Tibial nerve (tissue), 4 donors: ENCODE data around the gene GABRD. TPM values are rescaled to one million over a fixed set of nuclear protein-coding genes. Genes with fewer than 3 reads are reported as not detected.
A peak's percentile ranks its signal among the peaks of the same experiment; 100 is the strongest.

Experiments
- DNase-seq, 2 donors: peaks; one replicate each; pipeline ENCODE4 v3.0.0-alpha.2; 2019; ENCODE audit warnings: low spot score in 2 of 2
- H3K27ac ChIP-seq, 4 donors: fragments of 200-600 bp; sonication (generic) in 3 of 4; one replicate each; pipeline ENCODE4 v1.5.1; 2017 to 2019; ENCODE audit warnings: mild to moderate bottlenecking in 1 of 4
- H3K27me3 ChIP-seq, 2 donors: fragments of 200-600 bp; sonication (generic) in 1 of 2; one replicate each; pipeline versions ENCODE4 v1.5.1 to v1.6.0; 2017 to 2019
- H3K36me3 ChIP-seq, 3 donors: fragments of 200-600 bp; sonication (generic); one replicate each; pipeline ENCODE4 v1.5.1; 2018 to 2019
- H3K4me1 ChIP-seq, 4 donors: fragments of 200-600 bp; sonication (generic) in 3 of 4; one replicate each; pipeline ENCODE4 v1.5.1; 2017 to 2019
- H3K4me3 ChIP-seq, 4 donors: fragments of 200-600 bp; sonication (generic) in 3 of 4; one replicate each; pipeline ENCODE4 v1.5.1; 2017 to 2019; ENCODE audit warnings: mild to moderate bottlenecking in 1 of 4, moderate library complexity in 1 of 4
- H3K9me3 ChIP-seq, 4 donors: fragments of 200-600 bp; sonication (generic) in 3 of 4; one replicate each; pipeline ENCODE4 v1.5.1; 2017 to 2019
- EP300 ChIP-seq, 2 donors: sonication (generic); formaldehyde crosslinking; IDR thresholded peaks; one replicate each; pipeline ENCODE4 v1.6.1; 2017; ENCODE audit warnings: antibody characterized with exemption in 2 of 2, mild to moderate bottlenecking in 1 of 2
- POLR2A ChIP-seq, 2 donors: fragments of 450-650 bp; IDR thresholded peaks; one replicate each; pipeline ENCODE4 v1.6.1; 2017; ENCODE audit warnings: antibody characterized with exemption in 2 of 2, mild to moderate bottlenecking in 2 of 2, moderate library complexity in 2 of 2
- WGBS, 2 donors: methylation state at CpG; one replicate each; pipeline ENCODE4 v1.1.5; 2018; 5-methylcytosine and 5-hydroxymethylcytosine counted together
- total RNA-seq, 4 donors: library from RNA; depleted of rRNA; stranded (reverse); fragments of >200 nt; gene quantifications; one replicate each; pipeline ENCODE4 v1.1.0, GENCODE V29; 2016
- TF ChIP-seq, protein P1 (sequence below), 5 experiments: fragments of 200-600 bp in 3 of 5; fragments of 450-650 bp in 2 of 5; sonication (generic) in 3 of 5; IDR thresholded peaks; one replicate each; pipeline ENCODE4 v1.5.1; 2016 to 2019; ENCODE audit warnings: antibody characterized with exemption in 5 of 5, mild to moderate bottlenecking in 3 of 5, moderate library complexity in 2 of 5

The GABRD gene
- total RNA-seq, 4 donors from 2014 or later, result 1.0 TPM; not detected in 3

DNA sequence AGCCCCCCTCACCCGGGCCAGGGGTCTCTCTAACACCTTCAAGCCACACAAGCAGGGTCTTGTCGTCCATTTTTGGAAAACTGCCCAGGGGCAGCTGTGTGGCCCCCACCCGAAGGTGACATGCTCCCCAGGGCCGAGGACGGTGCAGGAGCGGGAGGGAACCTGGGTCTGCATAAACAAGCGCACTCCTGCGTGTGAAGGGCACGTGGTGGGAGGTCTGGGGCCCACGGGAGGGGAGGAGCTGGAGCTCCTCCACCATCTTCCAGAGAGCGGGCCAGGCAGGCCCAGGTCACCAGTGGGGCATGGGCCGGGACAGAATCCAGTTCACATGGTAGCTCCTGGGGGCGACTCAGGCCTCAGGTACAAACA lies 32.0 kb upstream of the GABRD start:
- TF ChIP-seq, protein P1, sequence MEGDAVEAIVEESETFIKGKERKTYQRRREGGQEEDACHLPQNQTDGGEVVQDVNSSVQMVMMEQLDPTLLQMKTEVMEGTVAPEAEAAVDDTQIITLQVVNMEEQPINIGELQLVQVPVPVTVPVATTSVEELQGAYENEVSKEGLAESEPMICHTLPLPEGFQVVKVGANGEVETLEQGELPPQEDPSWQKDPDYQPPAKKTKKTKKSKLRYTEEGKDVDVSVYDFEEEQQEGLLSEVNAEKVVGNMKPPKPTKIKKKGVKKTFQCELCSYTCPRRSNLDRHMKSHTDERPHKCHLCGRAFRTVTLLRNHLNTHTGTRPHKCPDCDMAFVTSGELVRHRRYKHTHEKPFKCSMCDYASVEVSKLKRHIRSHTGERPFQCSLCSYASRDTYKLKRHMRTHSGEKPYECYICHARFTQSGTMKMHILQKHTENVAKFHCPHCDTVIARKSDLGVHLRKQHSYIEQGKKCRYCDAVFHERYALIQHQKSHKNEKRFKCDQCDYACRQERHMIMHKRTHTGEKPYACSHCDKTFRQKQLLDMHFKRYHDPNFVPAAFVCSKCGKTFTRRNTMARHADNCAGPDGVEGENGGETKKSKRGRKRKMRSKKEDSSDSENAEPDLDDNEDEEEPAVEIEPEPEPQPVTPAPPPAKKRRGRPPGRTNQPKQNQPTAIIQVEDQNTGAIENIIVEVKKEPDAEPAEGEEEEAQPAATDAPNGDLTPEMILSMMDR (IDR thresholded peaks at IDR 0.05), result no peak
- TF ChIP-seq POLR2A (IDR thresholded peaks at IDR 0.05) (no peak), EP300 (IDR thresholded peaks at IDR 0.05) (no peak)
- Histone ChIP-seq H3K36me3 (no peaks in the 10 kb centered on the region), H3K4me3 (no peak overlapping the region), H3K4me1 (peaks cover 0 to 20% (median 0%) of the 10 kb centered on the region in 4 donors), H3K27me3 (peaks cover 0 to 34% of the 10 kb centered on the region in 2 donors), H3K27ac (no peak overlapping the region), H3K9me3 (no peaks in the 10 kb centered on the region)
- 80 to 85% methylated on average over 13 of the region's 13 CpGs for WGBS, 2 donors
- no peak for DNase-seq

DNA sequence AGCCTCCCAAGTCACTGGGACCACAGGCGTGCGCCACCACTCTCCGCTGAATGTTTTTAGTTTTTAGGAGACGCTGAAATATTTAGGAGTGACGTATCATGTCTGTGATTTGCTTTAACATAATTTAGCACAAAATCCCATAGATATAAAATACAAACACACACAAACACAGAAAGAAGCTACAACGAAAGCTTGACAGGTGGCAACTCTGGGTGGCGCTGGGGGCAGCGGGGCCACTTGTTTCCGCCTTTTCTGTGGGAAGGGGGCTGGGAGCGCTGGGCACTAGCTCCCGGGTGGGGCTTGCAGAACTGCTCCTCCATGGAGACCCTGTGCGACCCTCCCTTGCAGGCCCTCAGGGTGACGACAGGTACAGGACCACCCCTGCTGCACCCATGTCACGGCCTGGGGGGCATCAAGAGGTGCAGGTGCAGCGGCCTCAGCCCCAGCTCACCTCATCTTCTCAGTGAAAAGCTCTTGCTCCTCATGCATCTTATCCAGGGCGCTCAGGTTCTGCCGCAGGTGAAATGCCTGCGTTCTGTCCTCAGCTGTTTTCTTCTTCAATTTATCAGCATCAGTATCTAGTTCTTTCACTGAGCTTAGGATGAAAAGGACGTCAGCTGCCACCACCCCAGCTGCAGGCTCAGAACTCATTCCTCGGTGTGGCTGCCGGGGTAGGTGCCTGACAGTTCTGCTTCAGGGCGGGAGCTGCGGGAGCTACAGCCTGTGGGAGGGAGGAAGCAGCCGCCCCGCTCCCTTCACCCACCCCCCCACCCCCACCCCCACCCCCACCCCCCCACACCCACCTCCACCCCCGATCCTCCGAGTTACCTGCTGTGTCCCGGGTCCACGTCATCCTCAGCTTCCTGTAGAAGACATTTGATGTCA lies 30.8 kb upstream of the GABRD start:
- DNase-seq, result no peak
- Histone ChIP-seq H3K9me3 (no peaks in the 10 kb centered on the region), H3K4me1 (peaks cover 0 to 20% (median 0%) of the 10 kb centered on the region in 4 donors), H3K27ac (no peak overlapping the region), H3K27me3 (peaks cover 0 to 42% of the 10 kb centered on the region in 2 donors), H3K36me3 (no peaks in the 10 kb centered on the region), H3K4me3 (no peak overlapping the region)
- TF ChIP-seq POLR2A (IDR thresholded peaks at IDR 0.05) (no peak), EP300 (IDR thresholded peaks at IDR 0.05) (no peak)
- TF ChIP-seq, protein P1 (IDR thresholded peaks at IDR 0.05), result no peak
- 67% methylated on average over 27 to 28 of the region's 29 CpGs for WGBS, 2 donors

DNA sequence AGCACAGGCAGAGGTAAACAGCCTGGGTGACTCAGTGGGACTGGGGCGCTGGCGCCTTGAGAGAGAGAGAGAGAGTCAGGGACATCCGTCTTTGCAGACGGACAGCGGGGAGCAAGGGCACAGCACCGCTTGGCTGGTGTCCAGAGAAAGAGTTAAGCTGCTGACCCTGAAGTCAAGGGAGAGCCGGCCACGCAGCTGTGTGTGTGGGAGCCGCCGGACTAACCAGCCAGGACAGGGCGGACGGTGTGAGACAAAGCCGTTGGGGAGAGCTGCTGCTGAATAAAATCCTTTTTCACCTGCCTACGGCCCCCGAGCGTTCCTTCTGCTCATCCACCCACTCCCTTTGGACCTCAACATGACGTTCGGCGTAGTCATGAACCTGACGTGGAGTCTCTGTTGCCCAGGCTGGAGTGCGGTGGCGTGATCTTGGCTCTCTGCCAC lies 30.0 kb upstream of the GABRD start:
- Histone ChIP-seq H3K27me3 (peaks cover 0 to 43% of the 10 kb centered on the region in 2 donors), H3K4me3 (no peak overlapping the region), H3K9me3 (no peaks in the 10 kb centered on the region), H3K4me1 (peaks cover 0 to 20% (median 0%) of the 10 kb centered on the region in 4 donors), H3K27ac (peak overlapping the region in 2 of 4 donors; percentile 38 to 60), H3K36me3 (no peaks in the 10 kb centered on the region)
- WGBS, 2 donors, result 22 to 39% methylated on average over 22 of the region's 22 CpGs
- DNase-seq, result no peak
- no peak for TF ChIP-seq POLR2A (IDR thresholded peaks at IDR 0.05)
- no peak for TF ChIP-seq EP300 (IDR thresholded peaks at IDR 0.05)
- TF ChIP-seq, protein P1 (IDR thresholded peaks at IDR 0.05), result no peak

DNA sequence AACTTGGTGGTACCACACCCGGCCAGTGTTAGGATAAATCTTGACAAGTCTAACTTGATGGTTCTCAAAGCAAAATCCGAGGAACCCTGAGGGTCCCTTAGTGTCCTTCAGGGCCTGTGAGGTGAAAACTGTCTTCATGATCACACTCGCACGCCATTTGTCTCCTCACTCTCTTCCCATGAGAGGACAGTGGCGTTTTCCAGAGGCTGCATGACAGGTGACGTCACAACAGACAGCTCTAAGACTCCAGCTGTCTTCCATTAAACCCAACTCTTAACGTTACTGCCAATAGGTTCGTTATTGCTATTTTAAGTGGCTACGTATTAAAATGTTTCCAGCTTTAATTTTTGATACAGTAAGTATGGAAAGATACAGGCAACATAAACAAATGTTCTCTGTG lies 29.4 kb upstream of the GABRD start:
- no peaks in the 10 kb centered on the region for H3K9me3 ChIP-seq
- peaks cover 0 to 20% (median 0%) of the 10 kb centered on the region in 4 donors for H3K4me1 ChIP-seq
- DNase-seq, result no peak
- no peaks in the 10 kb centered on the region for H3K36me3 ChIP-seq
- TF ChIP-seq EP300 (IDR thresholded peaks at IDR 0.05) (no peak), POLR2A (IDR thresholded peaks at IDR 0.05) (no peak)
- TF ChIP-seq, protein P1 (IDR thresholded peaks at IDR 0.05), result no peak
- peaks cover 0 to 46% of the 10 kb centered on the region in 2 donors for H3K27me3 ChIP-seq
- H3K27ac ChIP-seq, result peak overlapping the region in 2 of 4 donors; percentile 38 to 60
- WGBS, 2 donors, result 64 to 65% methylated on average over 9 of the region's 9 CpGs
- no peak overlapping the region for H3K4me3 ChIP-seq

DNA sequence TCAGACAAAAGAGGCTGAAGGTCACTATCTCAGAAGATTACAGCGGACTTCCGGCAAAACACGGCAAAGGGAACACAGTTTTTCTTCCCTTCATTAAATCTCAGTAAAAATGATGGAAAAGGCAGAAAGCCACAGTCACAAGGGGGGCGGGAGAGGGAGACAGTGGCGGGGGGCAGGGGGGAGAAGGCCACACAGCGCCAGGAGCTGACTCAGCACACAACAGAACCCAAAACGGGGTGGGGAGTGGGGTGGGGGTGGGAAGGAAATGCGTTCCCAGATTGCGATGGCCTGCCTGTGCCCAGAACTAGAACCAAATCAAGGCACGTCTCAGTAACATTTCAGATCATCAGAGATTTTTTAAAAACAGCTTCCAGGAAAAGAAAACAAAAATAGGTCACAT lies 28.9 kb upstream of the GABRD start:
- DNase-seq, result peak in 1 of 2 donors; percentile 13
- Histone ChIP-seq H3K4me1 (peaks cover 0 to 20% (median 0%) of the 10 kb centered on the region in 4 donors), H3K36me3 (no peaks in the 10 kb centered on the region), H3K9me3 (no peaks in the 10 kb centered on the region), H3K4me3 (no peak overlapping the region), H3K27me3 (peaks cover 0 to 50% of the 10 kb centered on the region in 2 donors), H3K27ac (peak overlapping the region in 2 of 4 donors; percentile 38 to 60)
- WGBS, 2 donors, result 10 to 15% methylated on average over 10 of the region's 10 CpGs
- TF ChIP-seq, protein P1 (IDR thresholded peaks at IDR 0.05), result no peak
- no peak for TF ChIP-seq EP300 (IDR thresholded peaks at IDR 0.05)
- TF ChIP-seq POLR2A (IDR thresholded peaks at IDR 0.05), result no peak
